K562 (cell line): ENCODE data around the gene NUP133. TPM values are rescaled to one million over a fixed set of nuclear protein-coding genes. Genes with fewer than 3 reads are reported as not detected.

ENCODE experiments used
- ATAC-seq: fragments of 200-7000 bp; cut with Tn5 transposase; 3 replicates; pipeline ENCODE4 v1.9.1; 2020; ENCODE audit warnings: moderate library complexity
- BruUV-seq: library from RNA; stranded (reverse); fragments of 400-500 nt; replicated peaks from 2 replicates; lab custom pipeline; 2021; lab: Mats Ljungman, UMichigan
- CTCF ChIA-PET: fragments of 300-600 bp; formaldehyde crosslinking; extraction: SDS; loops from one replicate; lab custom pipeline; 2021; ENCODE audit warnings: low intra/inter-chr PET ratio; lab: Yijun Ruan, JAX
- POLR2A ChIA-PET: fragments of 300-600, 350-650 bp; sonication (Branson Sonifier 250); formaldehyde crosslinking; extraction: SDS; loops from one replicate; lab custom pipeline; 2021; ENCODE audit warnings: antibody characterized with exemption, inconsistent platforms; lab: Yijun Ruan, JAX
- DNase-seq, 4 experiments: peaks; one replicate each; pipeline versions ENCODE4 v3.0.0 to v3.0.0-alpha.2; 2011 to 2018; ENCODE audit warnings: low spot score in 3 of 4, mixed read lengths in 3 of 4; ENCODE audit errors: extremely low read depth in 1 of 4
- FAIRE-seq: peaks from 2 replicates; lab custom pipeline; 2011; peaks lifted over from hg19 to GRCh38; lab: Jason Lieb, UNC
- H2AFZ ChIP-seq: 2 replicates; pipeline ENCODE4 v1.6.0; 2011; ENCODE audit warnings: low read depth, low read length, control low read depth, inconsistent platforms
- H3K27ac ChIP-seq: fragments of 200-600 bp; 3 replicates; pipeline ENCODE4 v1.8.0; 2011; ENCODE audit warnings: low read depth, mild to moderate bottlenecking, control low read depth, inconsistent platforms, low read length, moderate library complexity, mixed read lengths; ENCODE audit errors: extremely low read depth
- H3K27me3 ChIP-seq, 2 experiments: fragments of 300-600 bp in 1 of 2; 2 replicates in 1 of 2; 3 replicates in 1 of 2; pipeline versions ENCODE4 v1.6.0 to v1.8.0; 2011; ENCODE audit warnings: inconsistent platforms in 2 of 2, low read length in 2 of 2, mild to moderate bottlenecking in 1 of 2, mixed read lengths in 1 of 2, moderate library complexity in 1 of 2; ENCODE audit not compliant: control insufficient read depth in 2 of 2, insufficient read depth in 2 of 2
- H3K36me3 ChIP-seq: fragments of 300-600 bp; 3 replicates; pipeline ENCODE4 v1.8.0; 2011; ENCODE audit warnings: mild to moderate bottlenecking, low read length, inconsistent platforms; ENCODE audit not compliant: control insufficient read depth, insufficient read depth
- H3K4me1 ChIP-seq, 2 experiments: fragments of 200-600 bp in 1 of 2; replicated peaks in 1 of 2; 2 replicates in 1 of 2; 3 replicates in 1 of 2; pipeline versions ENCODE4 v1.5.1 to v1.8.0; 2011; ENCODE audit warnings: inconsistent platforms in 2 of 2, low read length in 2 of 2, mild to moderate bottlenecking in 1 of 2, mixed read lengths in 1 of 2, moderate library complexity in 1 of 2; ENCODE audit not compliant: control insufficient read depth in 2 of 2, insufficient read depth in 2 of 2
- H3K4me2 ChIP-seq: 2 replicates; pipeline ENCODE4 v1.6.1; 2011; ENCODE audit warnings: low read length, control low read depth, inconsistent platforms, mixed read lengths; ENCODE audit not compliant: insufficient read depth
- H3K4me3 ChIP-seq: fragments of 200-600 bp; sonication (generic), shearing (Covaris generic); 2 replicates; pipeline ENCODE4 v1.5.1; 2016; ENCODE audit warnings: control low read depth, inconsistent platforms
- H3K79me2 ChIP-seq: fragments of 200-600 bp; 3 replicates; pipeline ENCODE4 v1.8.0; 2011; ENCODE audit warnings: low read length, inconsistent platforms; ENCODE audit not compliant: control insufficient read depth, insufficient read depth
- H3K9ac ChIP-seq, 2 experiments: 2 replicates each; pipeline versions ENCODE4 v1.6.0 to v1.6.1; 2011; ENCODE audit warnings: low read depth in 2 of 2, low read length in 2 of 2, control low read depth in 1 of 2, inconsistent platforms in 1 of 2, mild to moderate bottlenecking in 1 of 2, mixed read lengths in 1 of 2; ENCODE audit not compliant: insufficient read depth in 1 of 2
- H3K9me1 ChIP-seq: one replicate; pipeline ENCODE4 v1.6.0; 2011; ENCODE audit warnings: inconsistent platforms, mild to moderate bottlenecking, low read length, moderate library complexity; ENCODE audit not compliant: control insufficient read depth, insufficient read depth
- H3K9me3 ChIP-seq: replicated peaks from 2 replicates; pipeline ENCODE4 v1.5.1; 2011; ENCODE audit warnings: low read depth, low read length, inconsistent platforms; ENCODE audit not compliant: control insufficient read depth, insufficient read depth
- H4K20me1 ChIP-seq: replicated peaks from 2 replicates; pipeline ENCODE4 v1.6.1; 2011; ENCODE audit warnings: low read length, inconsistent platforms, mixed read lengths; ENCODE audit not compliant: control insufficient read depth, insufficient read depth
- AFF1 ChIP-seq, 2 experiments: fragments of 450-650 bp; IDR thresholded peaks; 2 replicates each; pipeline ENCODE4 v1.6.1; 2018; ENCODE audit warnings: mild to moderate bottlenecking in 2 of 2, low read depth in 1 of 2; ENCODE audit not compliant: partially characterized antibody in 2 of 2
- CBFB ChIP-seq: sonication (generic); formaldehyde crosslinking; IDR thresholded peaks from 2 replicates; pipeline ENCODE4 v1.4.0; 2020; ENCODE audit warnings: mild to moderate bottlenecking, missing genetic modification reagents
- JUNB ChIP-seq: fragments of 450-650 bp; formaldehyde crosslinking; conservative IDR thresholded peaks from 2 replicates; pipeline ENCODE4 v1.4.0; 2020; ENCODE audit warnings: mild to moderate bottlenecking
- NFIX ChIP-seq: fragments of 250-450 bp; sonication (Bioruptor Pico); IDR thresholded peaks from 2 replicates; pipeline ENCODE4 v1.4.0; 2020; ENCODE audit warnings: low read depth, mild to moderate bottlenecking, moderate library complexity
- NR0B1 ChIP-seq: fragments of 450-650 bp; IDR thresholded peaks from one replicate; pipeline ENCODE4 v1.6.1; 2018; ENCODE audit warnings: mild to moderate bottlenecking, moderate library complexity; ENCODE audit not compliant: partially characterized antibody
- RBM39 ChIP-seq: fragments of 200-400 bp; formaldehyde crosslinking; optimal IDR thresholded peaks from 2 replicates; pipeline ENCODE3; 2018; ENCODE audit warnings: low read depth, low read length
- RERE ChIP-seq: sonication (generic); formaldehyde crosslinking; IDR thresholded peaks from 2 replicates; pipeline ENCODE4 v1.8.0; 2023; ENCODE audit warnings: missing genetic modification reagents, mild to moderate bottlenecking, borderline replicate concordance
- WGBS: fragments of 100-300 bp; shearing (Covaris generic); methylation state at CpG from one replicate; pipeline ENCODE4 v1.1.6; 2016; ENCODE audit warnings: low coverage, mixed read lengths; ENCODE audit not compliant: insufficient coverage; ENCODE audit errors: missing lambda C conversion rate; 5-methylcytosine and 5-hydroxymethylcytosine counted together
- in situ Hi-C: fragments of 300-500 bp; cut with MboI; formaldehyde crosslinking; loops from 4 replicates; pipeline ENCODE4 v1.15.0; 2018; ENCODE audit warnings: inconsistent platforms, mixed read lengths
- intact Hi-C: fragments of 100-400 bp; cut with micrococcal nuclease; formaldehyde crosslinking; loops from 2 replicates; pipeline ENCODE4 v1.14.2; 2022
- polyA plus RNA-seq, 8 experiments: library from polyadenylated mRNA; depleted of rRNA in 4 of 8; stranded (reverse) in 5 of 8; unstranded in 3 of 8; fragments of >200 nt; fragmentation: Nextera tagmentation in 2 of 8; fragmentation: Illumina TruSeq in 1 of 8; extraction: Ambion mirVana in 2 of 8; extraction: Trizol in 1 of 8; gene quantifications; 2 replicates each; pipeline versions ENCODE4 v1.2.1 to v1.2.3, GENCODE V29; 2011 to 2014; ENCODE audit warnings: inconsistent platforms in 1 of 8, missing spikeins in 1 of 8
- total RNA-seq, 7 experiments: library from RNA; depleted of rRNA in 6 of 7; stranded (reverse); fragments of >200 nt in 6 of 7; fragmentation: Illumina TruSeq in 2 of 7; extraction: Trizol in 2 of 7; gene quantifications; 2 replicates each; pipeline versions ENCODE4 v1.2.1 to v1.2.3, GENCODE V29; 2011 to 2021; ENCODE audit warnings: low replicate concordance in 1 of 7

NUP133 gene
- total and polyA plus RNA-seq, 9 of the 15 experiments (the other 6 are each of a cell fraction or from before 2014, with no cell fraction given): 21.7 to 85.1 (median 61.3) TPM

GRCh38 chr1:229445828-229446227 is 62.3 kb downstream of the NUP133 start:
- ChIA-PET CTCF (no interaction called here), POLR2A (interaction anchor here (1.2 kb wide), 1 partner anchor 8 kb away, joined by 4 read pairs; no protein-coding TSS in a partner anchor)
- no peaks in the 10 kb centered on the region for H4K20me1 ChIP-seq
- peaks cover 66% of the 10 kb centered on the region for H3K36me3 ChIP-seq
- H3K4me3 ChIP-seq: no peak overlapping the region
- 95% methylated on average over 4 of the region's 4 CpGs for WGBS
- H3K9me1 ChIP-seq: no peaks in the 10 kb centered on the region
- no peaks in the 10 kb centered on the region for H3K9me3 ChIP-seq
- intact Hi-C loops: no loop called here
- H3K27ac ChIP-seq: no peak overlapping the region
- no peak for DNase-seq
- BruUV-seq: no TSS peak
- no peaks in the 10 kb centered on the region for H3K79me2 ChIP-seq
- in situ Hi-C loops: no loop called here
- no peak for FAIRE-seq
- no peak overlapping the region for H3K9ac ChIP-seq
- no peak overlapping the region for H3K4me2 ChIP-seq
- peaks cover 0 to 8% of the 10 kb centered on the region in 2 experiments; a peak in 2 of 5 replicates for H3K4me1 ChIP-seq
- no peak for ATAC-seq
- H3K27me3 ChIP-seq: no peaks in the 10 kb centered on the region
- H2AFZ ChIP-seq: no peak overlapping the region
- TF ChIP-seq RBM39 (no peak), JUNB (no peak), AFF1 (IDR thresholded peaks at IDR 0.05; ENCODE audit: low read depth in 1 of 2, partially characterized antibody in 2 of 2) (no peak), NFIX (no peak), RERE (CRISPR knock-in tag) (no peak), NR0B1 (no peak), CBFB (CRISPR knock-in tag) (no peak)
